Measurements from ENCODE around the gene CRACR2B. TPM values are rescaled to one million over a fixed set of nuclear protein-coding genes. Genes with fewer than 3 reads are reported as not detected.

Gene CRACR2B
- total and polyA plus RNA-seq, 2 donors (not counting 1 experiment from before 2014, with no cell fraction given), result 9.7 to 67.7 TPM

- no peak overlapping the region for H3K4me2 ChIP-seq (replicated peaks; ENCODE audit: low read depth, low read length, poor library complexity, severe bottlenecking)
- H3K4me1 ChIP-seq (ENCODE audit: control insufficient read depth in 2 of 2, insufficient read depth in 2 of 2, low read length in 2 of 2), result no peaks in the 10 kb centered on the region
- no peak for DNase-seq
- Mint-ChIP-seq H3K27me3 (no peaks in the 10 kb centered on the region), H3K9me3 (ENCODE audit: insufficient read depth) (no peaks in the 10 kb centered on the region), H3K4me1 (no peaks in the 10 kb centered on the region), H3K27ac (no peak overlapping the region), H3K4me3 (no peak overlapping the region)
- no peak for ATAC-seq (ENCODE audit: low read depth)
- peaks cover 0 to 6% of the 10 kb centered on the region in 2 experiments for H3K36me3 ChIP-seq (replicated peaks in 1 of 2; ENCODE audit: control extremely low read depth in 1 of 2, control insufficient read depth in 1 of 2, extremely low read depth in 1 of 2, insufficient read depth in 2 of 2, low read length in 1 of 2)
- H2AFZ ChIP-seq (ENCODE audit: insufficient read depth, low read depth, low read length, poor library complexity, severe bottlenecking), result no peak overlapping the region
- H3K79me2 ChIP-seq (ENCODE audit: control insufficient read depth, insufficient read depth, low read length), result no peaks in the 10 kb centered on the region
- 92% methylated on average over 6 of the region's 8 CpGs for WGBS (ENCODE audit: insufficient coverage)
- no peak overlapping the region for H3K27ac ChIP-seq (ENCODE audit: low read length in 2 of 2)
- H4K20me1 ChIP-seq (ENCODE audit: control insufficient read depth, insufficient read depth, low read length, poor library complexity, severe bottlenecking), result no peaks in the 10 kb centered on the region
- intact Hi-C loops (cut with micrococcal nuclease), result no loop called here
- ChIA-PET CTCF (interaction anchor here (1.1 kb wide), 1 partner anchor 10 kb away, joined by 3 read pairs; no protein-coding TSS in a partner anchor), POLR2A (no interaction called here)
- no peak overlapping the region for H3K4me3 ChIP-seq (ENCODE audit: control extremely low read depth in 1 of 5, extremely low read depth in 1 of 5, insufficient read depth in 1 of 5, low read depth in 2 of 5, low read length in 4 of 5)
- no peaks in the 10 kb centered on the region for H3K9me3 ChIP-seq (ENCODE audit: control extremely low read depth in 1 of 3, control insufficient read depth in 2 of 3, insufficient read depth in 1 of 3, low read length in 2 of 3)
- no peak overlapping the region for H3K9ac ChIP-seq (ENCODE audit: low read length)
- TF ChIP-seq CTCF (IDR thresholded peaks at IDR 0.05) (no peak), EZH2 (IDR thresholded peaks at IDR 0.05; ENCODE audit: borderline replicate concordance, insufficient read depth, low read depth, low read length, poor library complexity, severe bottlenecking) (no peak)
- no peaks in the 10 kb centered on the region for H3K27me3 ChIP-seq (replicated peaks in 1 of 4; ENCODE audit: control extremely low read depth in 1 of 4, control insufficient read depth in 3 of 4, insufficient read depth in 4 of 4, low read length in 3 of 4)
These were observed 40.2 kb downstream of the CRACR2B start for GRCh38 chr11:867856-868358.

DNA sequence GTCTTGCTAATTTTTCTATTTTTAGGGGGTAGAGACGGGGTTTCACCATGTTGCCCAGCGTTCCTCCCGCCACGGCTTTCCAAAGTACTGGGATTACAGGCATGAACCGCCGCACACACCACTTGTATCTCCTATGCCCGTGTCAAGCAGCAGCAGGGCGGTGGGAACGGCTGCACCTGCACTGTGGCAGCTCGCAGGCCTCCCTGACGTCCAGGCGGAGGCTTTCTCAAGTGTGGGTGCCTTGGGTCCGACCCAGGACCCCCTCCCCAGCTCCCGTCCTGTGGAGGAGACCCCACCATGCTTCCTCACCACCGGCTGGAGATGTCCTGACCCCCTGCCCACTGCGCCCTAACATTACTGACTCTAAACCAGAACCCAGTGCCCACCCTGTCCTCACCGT lies 40.7 kb downstream of the CRACR2B start:
- H2AFZ ChIP-seq (ENCODE audit: insufficient read depth, low read depth, low read length, poor library complexity, severe bottlenecking), result no peak overlapping the region
- H3K79me2 ChIP-seq (ENCODE audit: control insufficient read depth, insufficient read depth, low read length), result no peaks in the 10 kb centered on the region
- CTCF ChIA-PET, result interaction anchor here (1.1 kb wide), 1 partner anchor 10 kb away, joined by 3 read pairs; no protein-coding TSS in a partner anchor
- Mint-ChIP-seq H3K4me3 (no peak overlapping the region), H3K4me1 (no peaks in the 10 kb centered on the region), H3K27me3 (no peaks in the 10 kb centered on the region), H3K27ac (no peak overlapping the region), H3K9me3 (ENCODE audit: insufficient read depth) (no peaks in the 10 kb centered on the region)
- H3K27me3 ChIP-seq (replicated peaks in 1 of 4; ENCODE audit: control extremely low read depth in 1 of 4, control insufficient read depth in 3 of 4, insufficient read depth in 4 of 4, low read length in 3 of 4), result no peaks in the 10 kb centered on the region
- no peak overlapping the region for H3K4me2 ChIP-seq (replicated peaks; ENCODE audit: low read depth, low read length, poor library complexity, severe bottlenecking)
- TF ChIP-seq CTCF (IDR thresholded peaks at IDR 0.05) (no peak), EZH2 (IDR thresholded peaks at IDR 0.05; ENCODE audit: borderline replicate concordance, insufficient read depth, low read depth, low read length, poor library complexity, severe bottlenecking) (no peak)
- H4K20me1 ChIP-seq (ENCODE audit: control insufficient read depth, insufficient read depth, low read length, poor library complexity, severe bottlenecking), result no peaks in the 10 kb centered on the region
- intact Hi-C loops (cut with micrococcal nuclease), result no loop called here
- 94% methylated on average over 15 of the region's 17 CpGs for WGBS (ENCODE audit: insufficient coverage)
- H3K4me1 ChIP-seq (ENCODE audit: control insufficient read depth in 2 of 2, insufficient read depth in 2 of 2, low read length in 2 of 2), result no peaks in the 10 kb centered on the region
- H3K36me3 ChIP-seq (replicated peaks in 1 of 2; ENCODE audit: control extremely low read depth in 1 of 2, control insufficient read depth in 1 of 2, extremely low read depth in 1 of 2, insufficient read depth in 2 of 2, low read length in 1 of 2), result peaks cover 0 to 6% of the 10 kb centered on the region in 2 experiments
- no peaks in the 10 kb centered on the region for H3K9me3 ChIP-seq (ENCODE audit: control extremely low read depth in 1 of 3, control insufficient read depth in 2 of 3, insufficient read depth in 1 of 3, low read length in 2 of 3)
- no peak for ATAC-seq (ENCODE audit: low read depth)
- DNase-seq, result no peak
- POLR2A ChIA-PET, result no interaction called here
- H3K4me3 ChIP-seq (ENCODE audit: control extremely low read depth in 1 of 5, extremely low read depth in 1 of 5, insufficient read depth in 1 of 5, low read depth in 2 of 5, low read length in 4 of 5), result no peak overlapping the region
- H3K9ac ChIP-seq (ENCODE audit: low read length), result no peak overlapping the region
- no peak overlapping the region for H3K27ac ChIP-seq (ENCODE audit: low read length in 2 of 2)
